Neural cell (in vitro differentiated cells): ENCODE results near the gene SMO. TPM values are rescaled to one million over a fixed set of nuclear protein-coding genes. Genes with fewer than 3 reads are reported as not detected.

Source experiments
- H2AFZ ChIP-seq: fragments of 200-600, 300-800 bp; sonication (generic), shearing (Covaris generic); 2 replicates; pipeline ENCODE4 v1.6.0; 2014; ENCODE audit warnings: low read depth, mild to moderate bottlenecking, antibody characterized with exemption, low read length, moderate library complexity
- H3F3A ChIP-seq: fragments of 200-600 bp; shearing (Covaris generic); 2 replicates; pipeline ENCODE4 v1.6.1; 2016; ENCODE audit warnings: mild to moderate bottlenecking, moderate library complexity, mixed read lengths, antibody characterized with exemption, low read length; ENCODE audit not compliant: insufficient read depth, poor library complexity, severe bottlenecking
- H3K27ac ChIP-seq: fragments of 200-600, 300-800 bp; sonication (generic), shearing (Covaris generic); 2 replicates; pipeline ENCODE4 v1.5.1; 2014; ENCODE audit warnings: mild to moderate bottlenecking, low read length, moderate library complexity
- H3K27me3 ChIP-seq: fragments of 300-800, 200-600 bp; sonication (generic), shearing (Covaris generic); 2 replicates; pipeline ENCODE4 v1.6.0; 2014; ENCODE audit warnings: mild to moderate bottlenecking, low read depth, low read length, moderate library complexity; ENCODE audit not compliant: insufficient read depth
- H3K36me3 ChIP-seq: fragments of 300-800, 200-600 bp; sonication (generic), shearing (Covaris generic); 2 replicates; pipeline ENCODE4 v1.5.1; 2014; ENCODE audit warnings: mild to moderate bottlenecking, antibody characterized with exemption, low read length, moderate library complexity; ENCODE audit not compliant: insufficient read depth
- H3K4me2 ChIP-seq: fragments of 300-800, 200-600 bp; sonication (generic), shearing (Covaris generic); 2 replicates; pipeline ENCODE4 v1.6.0; 2014; ENCODE audit warnings: mild to moderate bottlenecking, low read length
- H3K4me3 ChIP-seq: fragments of 300-800, 200-600 bp; sonication (generic), shearing (Covaris generic); 2 replicates; pipeline ENCODE4 v1.5.1; 2014; ENCODE audit warnings: mild to moderate bottlenecking, low read length, moderate library complexity
- H3K79me2 ChIP-seq: fragments of 200-600 bp; shearing (Covaris generic); replicated peaks from 2 replicates; pipeline ENCODE4 v1.6.0; 2014; ENCODE audit warnings: mild to moderate bottlenecking, low read length, moderate library complexity; ENCODE audit not compliant: insufficient read depth
- H3K9ac ChIP-seq: fragments of 300-800, 200-600 bp; sonication (generic), shearing (Covaris generic); 2 replicates; pipeline ENCODE4 v1.6.1; 2016; ENCODE audit warnings: mild to moderate bottlenecking, low read length, mixed read lengths
- H3K9me2 ChIP-seq: fragments of 200-600 bp; shearing (Covaris generic); 2 replicates; pipeline ENCODE4 v1.6.1; 2016; ENCODE audit warnings: mild to moderate bottlenecking, low read length, mixed read lengths; ENCODE audit not compliant: insufficient read depth
- H3K9me3 ChIP-seq: fragments of 200-600, 300-800 bp; sonication (generic), shearing (Covaris generic); 2 replicates; pipeline ENCODE4 v1.6.1; 2016; ENCODE audit warnings: mild to moderate bottlenecking, mixed run types, low read length, moderate library complexity, mixed read lengths
- H4K20me1 ChIP-seq: fragments of 200-600 bp; shearing (Covaris generic); 2 replicates; pipeline ENCODE4 v1.6.1; 2016; ENCODE audit warnings: mild to moderate bottlenecking, mixed run types; ENCODE audit not compliant: insufficient read depth
- CTCF ChIP-seq: fragments of 450-650 bp; IDR thresholded peaks from 2 replicates; pipeline ENCODE4 v1.5.1; 2014; ENCODE audit warnings: antibody characterized with exemption, mild to moderate bottlenecking, moderate library complexity; ENCODE audit not compliant: poor library complexity, severe bottlenecking
- EP300 ChIP-seq: fragments of 450-650 bp; conservative IDR thresholded peaks from 2 replicates; pipeline ENCODE4 v1.6.1; 2014; ENCODE audit warnings: antibody characterized with exemption, mild to moderate bottlenecking, moderate library complexity; ENCODE audit not compliant: poor library complexity, severe bottlenecking
- EZH2 ChIP-seq: fragments of 200-600, 300-800 bp; shearing (Covaris generic), sonication (generic); IDR thresholded peaks from 2 replicates; pipeline ENCODE4 v1.6.1; 2014; ENCODE audit warnings: antibody characterized with exemption, low read length, borderline replicate concordance, mild to moderate bottlenecking; ENCODE audit not compliant: insufficient read depth, poor library complexity, severe bottlenecking
- MXI1 ChIP-seq: fragments of 450-650 bp; conservative IDR thresholded peaks from 2 replicates; pipeline ENCODE4 v1.6.1; 2014; ENCODE audit warnings: antibody characterized with exemption, mild to moderate bottlenecking; ENCODE audit not compliant: poor library complexity, severe bottlenecking
- POLR2AphosphoS5 ChIP-seq: IDR thresholded peaks from 2 replicates; pipeline ENCODE4 v1.6.1; 2012
- RAD21 ChIP-seq: fragments of 450-650 bp; conservative IDR thresholded peaks from 2 replicates; pipeline ENCODE4 v1.6.1; 2014; ENCODE audit warnings: antibody characterized with exemption, mild to moderate bottlenecking, moderate library complexity
- REST ChIP-seq: IDR thresholded peaks from 2 replicates; pipeline ENCODE4 v1.6.1; 2012; ENCODE audit warnings: borderline replicate concordance
- SMC3 ChIP-seq: fragments of 450-650 bp; conservative IDR thresholded peaks from 2 replicates; pipeline ENCODE4 v1.6.1; 2014; ENCODE audit warnings: antibody characterized with exemption, mild to moderate bottlenecking, moderate library complexity; ENCODE audit not compliant: poor library complexity
- TAF1 ChIP-seq: IDR thresholded peaks from 2 replicates; pipeline ENCODE4 v1.6.1; 2012; ENCODE audit warnings: low read depth
- polyA plus RNA-seq: library from polyadenylated mRNA; depleted of rRNA; stranded (reverse); fragments of >200 nt; gene quantifications from 2 replicates; pipeline ENCODE4 v1.2.3, GENCODE V29; 2014

Gene SMO
- polyA plus RNA-seq, 1 donor from 2014 or later = 8.8 TPM

GRCh38 chr7:129256221-129256620 lies 67.8 kb downstream of the SMO start:
- no peaks in the 10 kb centered on the region for H3K9me3 ChIP-seq
- H2AFZ ChIP-seq = no peak overlapping the region
- peaks cover 17% of the 10 kb centered on the region for H3K79me2 ChIP-seq
- no peaks in the 10 kb centered on the region for H3K9me2 ChIP-seq
- H3K4me2 ChIP-seq = no peak overlapping the region
- no peak for TF ChIP-seq SMC3
- TF ChIP-seq EZH2 = no peak
- TF ChIP-seq EP300 = no peak
- TF ChIP-seq POLR2AphosphoS5 = no peak
- no peak for TF ChIP-seq CTCF
- TF ChIP-seq RAD21 = no peak
- TF ChIP-seq REST = no peak
- no peak for TF ChIP-seq MXI1
- TF ChIP-seq TAF1 = no peak
- H3K36me3 ChIP-seq = no peaks in the 10 kb centered on the region
- H3K9ac ChIP-seq = no peak overlapping the region
- H3K27me3 ChIP-seq = no peaks in the 10 kb centered on the region
- no peak overlapping the region for H3K4me3 ChIP-seq
- no peak overlapping the region for H3K27ac ChIP-seq
- no peaks in the 10 kb centered on the region for H4K20me1 ChIP-seq
- H3F3A ChIP-seq = no peaks in the 10 kb centered on the region

- Histone ChIP-seq H3K4me2 (no peak overlapping the region), H3K4me3 (no peak overlapping the region), H3K9me2 (no peaks in the 10 kb centered on the region), H3K27ac (no peak overlapping the region), H3K36me3 (no peaks in the 10 kb centered on the region), H3K9ac (no peak overlapping the region), H2AFZ (no peak overlapping the region), H3K27me3 (no peaks in the 10 kb centered on the region), H3K79me2 (peaks cover 21% of the 10 kb centered on the region), H3K9me3 (no peaks in the 10 kb centered on the region), H3F3A (no peaks in the 10 kb centered on the region), H4K20me1 (no peaks in the 10 kb centered on the region)
- TF ChIP-seq POLR2AphosphoS5 (no peak), REST (no peak), CTCF (no peak), EZH2 (no peak), TAF1 (no peak), MXI1 (no peak), RAD21 (no peak), EP300 (no peak)
These were observed 68.7 kb downstream of the SMO start for GRCh38 chr7:129257168-129257567.
